ENCODE data around the gene S100A6. TPM values are rescaled to one million over a fixed set of nuclear protein-coding genes. Genes with fewer than 3 reads are reported as not detected.

Gene S100A6
- total and polyA plus RNA-seq, 2 donors (not counting 3 experiments of a cell fraction or from before 2014, with no cell fraction given), result 552 to 908 TPM

- Histone ChIP-seq H4K20me1 (replicated peaks; ENCODE audit: control insufficient read depth, extremely low read depth, insufficient read depth, low read length) (no peaks in the 10 kb centered on the region), H3K4me2 (ENCODE audit: insufficient read depth, low read length) (peak overlapping the region; percentile 50), H2AFZ (ENCODE audit: low read depth, low read length) (peak overlapping the region; percentile 21), H3K27me3 (ENCODE audit: control insufficient read depth in 2 of 2, insufficient read depth in 2 of 2, low read length in 2 of 2) (no peaks in the 10 kb centered on the region), H3K9me1 (replicated peaks; ENCODE audit: control insufficient read depth, extremely low read depth, insufficient read depth, low read length) (no peaks in the 10 kb centered on the region), H3K4me1 (ENCODE audit: control insufficient read depth, extremely low read depth, insufficient read depth, low read length) (peaks cover 43% of the 10 kb centered on the region), H3K9me3 (replicated peaks; ENCODE audit: control insufficient read depth, insufficient read depth, low read length) (no peaks in the 10 kb centered on the region), H3K36me3 (ENCODE audit: control insufficient read depth in 2 of 2, extremely low read depth in 1 of 2, insufficient read depth in 2 of 2, low read length in 2 of 2) (no peaks in the 10 kb centered on the region), H3K27ac (ENCODE audit: insufficient read depth, low read depth, low read length) (peak overlapping the region; percentile 96), H3K79me2 (ENCODE audit: control insufficient read depth, insufficient read depth, low read length) (peaks cover 15% of the 10 kb centered on the region), H3K4me3 (replicated peaks in 1 of 3; ENCODE audit: insufficient read depth in 1 of 3, low read depth in 1 of 3, low read length in 3 of 3) (no peak overlapping the region), H3K9ac (replicated peaks; ENCODE audit: extremely low read depth, insufficient read depth, low read length) (no peak overlapping the region)
- BruUV-seq (replicated peaks), result no TSS peak
- POLR2A ChIA-PET, result interaction anchor here (0.8 to 3.0 kb wide), 5 partner anchors 11 to 40 kb away, joined by 3 to 14 read pairs (median 3); partner anchors contain the start of gene S100A4
- FAIRE-seq, result peak; percentile 73
- dilution Hi-C loops (cut with MboI; ENCODE audit: extremely low pct_ligation_motif_present, low sequenced_read_pairs) (no loop called here), intact Hi-C loops (cut with micrococcal nuclease) (no loop called here)
- TF ChIP-seq JUN (IDR thresholded peaks at IDR 0.05; ENCODE audit: borderline replicate concordance, insufficient read depth, insufficient read length, low read depth), result no peak
- peak; percentile 50 for TF ChIP-seq FOS (IDR thresholded peaks at IDR 0.05; ENCODE audit: borderline replicate concordance, insufficient read depth, low read length)
- TF ChIP-seq EZH2 (IDR thresholded peaks at IDR 0.05; ENCODE audit: borderline replicate concordance, low read depth, low read length, severe bottlenecking), result no peak
- no peak for TF ChIP-seq GATA2 (IDR thresholded peaks at IDR 0.05; ENCODE audit: insufficient read depth, insufficient read length, low read depth, low read length)
- TF ChIP-seq POLR2AphosphoS5 (IDR thresholded peaks at IDR 0.05; ENCODE audit: insufficient read depth, low read depth, low read length), result peak; percentile 14
- TF ChIP-seq POLR2A (IDR thresholded peaks at IDR 0.05; ENCODE audit: low read depth, low read length), result peak; percentile 38
- TF ChIP-seq, protein P1, sequence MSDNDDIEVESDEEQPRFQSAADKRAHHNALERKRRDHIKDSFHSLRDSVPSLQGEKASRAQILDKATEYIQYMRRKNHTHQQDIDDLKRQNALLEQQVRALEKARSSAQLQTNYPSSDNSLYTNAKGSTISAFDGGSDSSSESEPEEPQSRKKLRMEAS (IDR thresholded peaks at IDR 0.05; ENCODE audit: insufficient read depth, insufficient read length), result no peak
- TF ChIP-seq, protein P2, sequence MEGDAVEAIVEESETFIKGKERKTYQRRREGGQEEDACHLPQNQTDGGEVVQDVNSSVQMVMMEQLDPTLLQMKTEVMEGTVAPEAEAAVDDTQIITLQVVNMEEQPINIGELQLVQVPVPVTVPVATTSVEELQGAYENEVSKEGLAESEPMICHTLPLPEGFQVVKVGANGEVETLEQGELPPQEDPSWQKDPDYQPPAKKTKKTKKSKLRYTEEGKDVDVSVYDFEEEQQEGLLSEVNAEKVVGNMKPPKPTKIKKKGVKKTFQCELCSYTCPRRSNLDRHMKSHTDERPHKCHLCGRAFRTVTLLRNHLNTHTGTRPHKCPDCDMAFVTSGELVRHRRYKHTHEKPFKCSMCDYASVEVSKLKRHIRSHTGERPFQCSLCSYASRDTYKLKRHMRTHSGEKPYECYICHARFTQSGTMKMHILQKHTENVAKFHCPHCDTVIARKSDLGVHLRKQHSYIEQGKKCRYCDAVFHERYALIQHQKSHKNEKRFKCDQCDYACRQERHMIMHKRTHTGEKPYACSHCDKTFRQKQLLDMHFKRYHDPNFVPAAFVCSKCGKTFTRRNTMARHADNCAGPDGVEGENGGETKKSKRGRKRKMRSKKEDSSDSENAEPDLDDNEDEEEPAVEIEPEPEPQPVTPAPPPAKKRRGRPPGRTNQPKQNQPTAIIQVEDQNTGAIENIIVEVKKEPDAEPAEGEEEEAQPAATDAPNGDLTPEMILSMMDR (IDR thresholded peaks at IDR 0.05; ENCODE audit: extremely low read depth in 1 of 2, insufficient read depth in 1 of 2, low read depth in 1 of 2, low read length in 2 of 2), result no peak
- TF ChIP-seq MYC (IDR thresholded peaks at IDR 0.05; ENCODE audit: low read depth, low read length), result no peak
- CTCF ChIA-PET, result interaction anchor here (0.8 to 5.8 kb wide), 19 partner anchors 8 to 177 kb away, joined by 3 to 216 read pairs (median 9); partner anchors contain the start of genes CHTOP, S100A1, S100A13 and S100A16
- peak; percentile 25 for DNase-seq (ENCODE audit: low read depth, low spot score)
Measured at GRCh38 chr1:153532181-153532580, 3.6 kb downstream of the S100A6 start.
